Suppressor macrophage treated with lipopolysaccharide for 4 hours (primary cell): ENCODE data around the gene LACTB.

Source experiments
- DNase-seq: peaks from one replicate; pipeline ENCODE4 v3.0.0-alpha.2; 2020

LACTB gene

GRCh38 chr15:63121382-63122001 is at the start of gene LACTB:
Gene LACTB (plus strand): TSS chr15:63121861. CDS start chr15:63121872, 11 bp downstream.
- peak; percentile 95 for DNase-seq

- no peak for DNase-seq
Observed at GRCh38 chr15:63072023-63072650, 49.5 kb upstream of the LACTB start.

GRCh38 chr15:63072809-63073277 is 48.8 kb upstream of the LACTB start:
- no peak for DNase-seq

- DNase-seq: no peak
Observed at GRCh38 chr15:63073497-63074172, 48.0 kb upstream of the LACTB start.

- no peak for DNase-seq
Observed at GRCh38 chr15:63075015-63075983, 46.4 kb upstream of the LACTB start.

GRCh38 chr15:63075984-63076713 is 45.5 kb upstream of the LACTB start:
- no peak for DNase-seq

GRCh38 chr15:63076714-63077046 is 45.0 kb upstream of the LACTB start:
- DNase-seq: no peak

GRCh38 chr15:63077952-63078351 is 43.7 kb upstream of the LACTB start:
- no peak for DNase-seq

GRCh38 chr15:63079947-63080626 is 41.6 kb upstream of the LACTB start:
- no peak for DNase-seq

- no peak for DNase-seq
Observed at GRCh38 chr15:63080634-63081250, 40.9 kb upstream of the LACTB start.

- DNase-seq: no peak
Observed at GRCh38 chr15:63082366-63082765, 39.3 kb upstream of the LACTB start.

GRCh38 chr15:63083044-63083443 is 38.6 kb upstream of the LACTB start:
- no peak for DNase-seq

- DNase-seq: no peak
Observed at GRCh38 chr15:63083541-63083940, 38.1 kb upstream of the LACTB start.

- no peak for DNase-seq
Observed at GRCh38 chr15:63084806-63085205, 36.9 kb upstream of the LACTB start.

- no peak for DNase-seq
Observed at GRCh38 chr15:63085289-63085688, 36.4 kb upstream of the LACTB start.

- DNase-seq: no peak
Observed at GRCh38 chr15:63086271-63086670, 35.4 kb upstream of the LACTB start.

- DNase-seq: no peak
Observed at GRCh38 chr15:63086947-63087346, 34.7 kb upstream of the LACTB start.

- no peak for DNase-seq
Observed at GRCh38 chr15:63088533-63089245, 33.0 kb upstream of the LACTB start.

- no peak for DNase-seq
Observed at GRCh38 chr15:63089260-63090043, 32.2 kb upstream of the LACTB start.

- no peak for DNase-seq
Observed at GRCh38 chr15:63090472-63090871, 31.2 kb upstream of the LACTB start.
